ENCODE results near the gene DCXR. TPM values are rescaled to one million over a fixed set of nuclear protein-coding genes. Genes with fewer than 3 reads are reported as not detected.

DCXR gene
- total and polyA plus RNA-seq, 11 donors, result 139 to 312 (median 200) TPM

GRCh38 chr17:82060001-82060380 is 22.5 kb upstream of the DCXR start:
- no peaks in the 10 kb centered on the region for H3K9me3 ChIP-seq
- peak in 1 of 5 donors; percentile 47 for DNase-seq
- peaks cover 0 to 89% (median 72%) of the 10 kb centered on the region in 9 donors for H3K36me3 ChIP-seq
- TF ChIP-seq CTCF (IDR thresholded peaks at IDR 0.05), result no peak
- TF ChIP-seq POLR2A (IDR thresholded peaks at IDR 0.05), result no peak
- H3K4me1 ChIP-seq, result peaks cover 0 to 14% (median 10%) of the 10 kb centered on the region in 12 donors
- no peak overlapping the region for H3K27ac ChIP-seq
- H3K4me3 ChIP-seq, result no peak overlapping the region
- no peaks in the 10 kb centered on the region for H3K27me3 ChIP-seq
- whole genome bisulfite sequencing, 4 donors, result 81 to 87% (median 85%) methylated on average over 9 to 16 of the region's 16 CpGs
- no peak for ATAC-seq
- intact Hi-C loops (cut with DNase I), result no loop called here

GRCh38 chr17:82059272-82060000 is 21.9 kb upstream of the DCXR start:
- Histone ChIP-seq H3K36me3 (peaks cover 0 to 94% (median 77%) of the 10 kb centered on the region in 9 donors), H3K4me1 (peaks cover 0 to 8% (median 5%) of the 10 kb centered on the region in 12 donors), H3K27ac (no peak overlapping the region), H3K27me3 (no peaks in the 10 kb centered on the region), H3K4me3 (no peak overlapping the region), H3K9me3 (no peaks in the 10 kb centered on the region)
- TF ChIP-seq POLR2A (IDR thresholded peaks at IDR 0.05), result no peak
- TF ChIP-seq CTCF (IDR thresholded peaks at IDR 0.05), result no peak
- DNase-seq (peak in 3 of 5 donors; percentile 21 to 62 (median 27)), ATAC-seq (no peak)
- 76 to 85% (median 80%) methylated on average over 10 to 19 of the region's 19 CpGs for WGBS, 4 donors
- intact Hi-C loops (cut with DNase I), result loop anchor here in 1 of 10 donors (5.0 kb wide), 1 partner anchor 38 kb away; the partner anchor contains the start of gene FASN

- TF ChIP-seq CTCF (IDR thresholded peaks at IDR 0.05) (no peak), POLR2A (IDR thresholded peaks at IDR 0.05) (no peak)
- peaks cover 0 to 97% (median 81%) of the 10 kb centered on the region in 9 donors for H3K36me3 ChIP-seq
- DNase-seq (peak in 2 of 5 donors; percentile 16 to 53), ATAC-seq (no peak)
- H3K9me3 ChIP-seq, result no peaks in the 10 kb centered on the region
- peaks cover 0 to 3% (median under 1%) of the 10 kb centered on the region in 12 donors for H3K4me1 ChIP-seq
- 77 to 84% (median 81%) methylated on average over 10 of the region's 10 CpGs for WGBS, 4 donors
- no peaks in the 10 kb centered on the region for H3K27me3 ChIP-seq
- H3K4me3 ChIP-seq, result no peak overlapping the region
- intact Hi-C loops (cut with DNase I), result loop anchor here in 1 of 10 donors (5.0 kb wide), 1 partner anchor 38 kb away; the partner anchor contains the start of gene FASN
- no peak overlapping the region for H3K27ac ChIP-seq
Observed at GRCh38 chr17:82058855-82059249, 21.4 kb upstream of the DCXR start.

- WGBS, 4 donors, result 78 to 90% (median 82%) methylated on average over 8 to 17 of the region's 17 CpGs
- H3K27me3 ChIP-seq, result no peaks in the 10 kb centered on the region
- intact Hi-C loops (cut with DNase I), result loop anchor here in 1 of 10 donors (5.0 kb wide), 1 partner anchor 39 kb away; the partner anchor contains the start of gene FASN
- no peak overlapping the region for H3K4me3 ChIP-seq
- H3K36me3 ChIP-seq, result peaks cover 0 to 96% (median 83%) of the 10 kb centered on the region in 9 donors
- no peaks in the 10 kb centered on the region for H3K9me3 ChIP-seq
- H3K4me1 ChIP-seq, result peaks cover 0 to 7% (median 4%) of the 10 kb centered on the region in 12 donors
- TF ChIP-seq CTCF (IDR thresholded peaks at IDR 0.05), result no peak
- TF ChIP-seq POLR2A (IDR thresholded peaks at IDR 0.05), result no peak
- no peak for ATAC-seq
- peak in 1 of 5 donors; percentile 53 for DNase-seq
- H3K27ac ChIP-seq, result no peak overlapping the region
Observed at GRCh38 chr17:82058230-82058854, 20.8 kb upstream of the DCXR start.

Data from heart left ventricle (tissue), 16 donors.